ENCODE results near the gene PRICKLE2. TPM values are rescaled to one million over a fixed set of nuclear protein-coding genes. Genes with fewer than 3 reads are reported as not detected.

Gene PRICKLE2
- total and polyA plus RNA-seq, 2 donors (not counting 3 experiments of a cell fraction or from before 2014, with no cell fraction given): 3.0 to 7.1 TPM

DNA sequence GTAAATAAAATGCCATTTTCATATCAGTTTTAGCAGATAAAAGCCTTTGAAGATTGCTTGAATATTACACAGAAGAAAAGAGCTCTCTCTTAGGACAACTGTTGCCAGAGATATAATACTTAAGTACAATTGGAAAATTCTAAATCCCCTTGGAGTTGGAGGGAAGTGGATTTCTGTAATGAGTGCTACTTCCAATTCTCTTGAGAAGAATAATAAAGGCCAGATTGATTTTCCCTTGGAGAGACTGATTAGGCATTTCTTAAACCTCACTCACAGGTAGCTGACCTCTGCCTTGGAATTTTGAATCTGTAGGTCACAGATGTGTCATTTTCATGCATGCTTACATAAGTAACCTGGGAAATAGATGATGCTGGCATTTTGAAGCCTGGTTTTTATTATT, 172.1 kb downstream of the PRICKLE2 start:
- no peak for TF ChIP-seq POLR2A (IDR thresholded peaks at IDR 0.05; ENCODE audit: low read depth, low read length)
- no peak for TF ChIP-seq MYC (IDR thresholded peaks at IDR 0.05; ENCODE audit: low read depth, low read length)
- no peak for TF ChIP-seq GATA2 (IDR thresholded peaks at IDR 0.05; ENCODE audit: insufficient read depth, insufficient read length, low read depth, low read length)
- TF ChIP-seq JUN (IDR thresholded peaks at IDR 0.05; ENCODE audit: borderline replicate concordance, insufficient read depth, insufficient read length, low read depth): no peak
- TF ChIP-seq EZH2 (IDR thresholded peaks at IDR 0.05; ENCODE audit: borderline replicate concordance, low read depth, low read length, severe bottlenecking): no peak
- no peak for TF ChIP-seq FOS (IDR thresholded peaks at IDR 0.05; ENCODE audit: borderline replicate concordance, insufficient read depth, low read length)
- TF ChIP-seq, protein P1, sequence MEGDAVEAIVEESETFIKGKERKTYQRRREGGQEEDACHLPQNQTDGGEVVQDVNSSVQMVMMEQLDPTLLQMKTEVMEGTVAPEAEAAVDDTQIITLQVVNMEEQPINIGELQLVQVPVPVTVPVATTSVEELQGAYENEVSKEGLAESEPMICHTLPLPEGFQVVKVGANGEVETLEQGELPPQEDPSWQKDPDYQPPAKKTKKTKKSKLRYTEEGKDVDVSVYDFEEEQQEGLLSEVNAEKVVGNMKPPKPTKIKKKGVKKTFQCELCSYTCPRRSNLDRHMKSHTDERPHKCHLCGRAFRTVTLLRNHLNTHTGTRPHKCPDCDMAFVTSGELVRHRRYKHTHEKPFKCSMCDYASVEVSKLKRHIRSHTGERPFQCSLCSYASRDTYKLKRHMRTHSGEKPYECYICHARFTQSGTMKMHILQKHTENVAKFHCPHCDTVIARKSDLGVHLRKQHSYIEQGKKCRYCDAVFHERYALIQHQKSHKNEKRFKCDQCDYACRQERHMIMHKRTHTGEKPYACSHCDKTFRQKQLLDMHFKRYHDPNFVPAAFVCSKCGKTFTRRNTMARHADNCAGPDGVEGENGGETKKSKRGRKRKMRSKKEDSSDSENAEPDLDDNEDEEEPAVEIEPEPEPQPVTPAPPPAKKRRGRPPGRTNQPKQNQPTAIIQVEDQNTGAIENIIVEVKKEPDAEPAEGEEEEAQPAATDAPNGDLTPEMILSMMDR (IDR thresholded peaks at IDR 0.05; ENCODE audit: extremely low read depth in 1 of 2, insufficient read depth in 1 of 2, low read depth in 1 of 2, low read length in 2 of 2): no peak
- TF ChIP-seq POLR2AphosphoS5 (IDR thresholded peaks at IDR 0.05; ENCODE audit: insufficient read depth, low read depth, low read length): no peak
- TF ChIP-seq, protein P2, sequence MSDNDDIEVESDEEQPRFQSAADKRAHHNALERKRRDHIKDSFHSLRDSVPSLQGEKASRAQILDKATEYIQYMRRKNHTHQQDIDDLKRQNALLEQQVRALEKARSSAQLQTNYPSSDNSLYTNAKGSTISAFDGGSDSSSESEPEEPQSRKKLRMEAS (IDR thresholded peaks at IDR 0.05; ENCODE audit: insufficient read depth, insufficient read length): no peak
- intact Hi-C loops (cut with micrococcal nuclease): no loop called here
- Histone ChIP-seq H4K20me1 (replicated peaks; ENCODE audit: control insufficient read depth, extremely low read depth, insufficient read depth, low read length) (no peaks in the 10 kb centered on the region), H3K4me3 (replicated peaks in 1 of 3; ENCODE audit: insufficient read depth in 1 of 3, low read depth in 1 of 3, low read length in 3 of 3) (no peak overlapping the region), H3K36me3 (ENCODE audit: control insufficient read depth in 2 of 2, extremely low read depth in 1 of 2, insufficient read depth in 2 of 2, low read length in 2 of 2) (no peaks in the 10 kb centered on the region), H3K27me3 (ENCODE audit: control insufficient read depth in 2 of 2, insufficient read depth in 2 of 2, low read length in 2 of 2) (peaks cover 3 to 6% of the 10 kb centered on the region in 2 experiments), H3K79me2 (ENCODE audit: control insufficient read depth, insufficient read depth, low read length) (no peaks in the 10 kb centered on the region), H2AFZ (ENCODE audit: low read depth, low read length) (no peak overlapping the region), H3K4me1 (ENCODE audit: control insufficient read depth, extremely low read depth, insufficient read depth, low read length) (no peaks in the 10 kb centered on the region), H3K9me1 (replicated peaks; ENCODE audit: control insufficient read depth, extremely low read depth, insufficient read depth, low read length) (no peaks in the 10 kb centered on the region), H3K9me3 (replicated peaks; ENCODE audit: control insufficient read depth, insufficient read depth, low read length) (no peaks in the 10 kb centered on the region), H3K27ac (ENCODE audit: insufficient read depth, low read depth, low read length) (no peak overlapping the region), H3K9ac (replicated peaks; ENCODE audit: extremely low read depth, insufficient read depth, low read length) (no peak overlapping the region), H3K4me2 (ENCODE audit: insufficient read depth, low read length) (no peak overlapping the region)
- FAIRE-seq: no peak
- ChIA-PET POLR2A (no interaction called here), CTCF (interaction anchor here (1.0 kb wide), 1 partner anchor 22 kb away, joined by 3 read pairs; no protein-coding TSS in a partner anchor)
- no TSS peak for BruUV-seq (replicated peaks)
- dilution Hi-C loops (cut with MboI; ENCODE audit: extremely low pct_ligation_motif_present, low sequenced_read_pairs): no loop called here
- no peak for DNase-seq (ENCODE audit: low read depth, low spot score)
